Central memory CD8-positive, alpha-beta T cell (primary cell): ENCODE data around the gene IRF2.

Experiments used
- ATAC-seq: fragments of 150-1000 bp; cut with Tn5 transposase; replicated peaks from 2 replicates; pipeline ENCODE4 v1.10.0; 2022; ENCODE audit warnings: mild to moderate bottlenecking, moderate FRiP score, moderate number of reproducible peaks; ENCODE audit not compliant: poor library complexity, severe bottlenecking; ENCODE audit errors: extremely low read depth
- DNase-seq, 2 donors: peaks; one replicate each; pipeline ENCODE4 v3.0.0; 2021; ENCODE audit warnings: low spot score in 2 of 2
- H3K27ac Mint-ChIP-seq: one replicate; pipeline ENCODE4 v1.8.0; 2022; ENCODE audit warnings: low read depth, mild to moderate bottlenecking, moderate library complexity, mixed read lengths
- H3K27me3 Mint-ChIP-seq: one replicate; pipeline ENCODE4 v1.8.0; 2022; ENCODE audit warnings: mixed read lengths
- H3K36me3 Mint-ChIP-seq: one replicate; pipeline ENCODE4 v1.8.0; 2022; ENCODE audit warnings: mild to moderate bottlenecking, moderate library complexity, mixed read lengths; ENCODE audit not compliant: insufficient read depth
- H3K4me1 Mint-ChIP-seq: one replicate; pipeline ENCODE4 v1.8.0; 2022; ENCODE audit warnings: mixed read lengths
- H3K4me3 Mint-ChIP-seq: one replicate; pipeline ENCODE4 v1.8.0; 2022; ENCODE audit warnings: mild to moderate bottlenecking, moderate library complexity, mixed read lengths
- H3K9me3 Mint-ChIP-seq: one replicate; pipeline ENCODE4 v1.8.0; 2022; ENCODE audit warnings: mixed read lengths

The IRF2 gene

GRCh38 chr4:184430163-184430562 lies 44.2 kb downstream of the IRF2 start:
- no peak for DNase-seq
- H3K4me3 Mint-ChIP-seq, result no peak overlapping the region
- no peak for ATAC-seq
- H3K27ac Mint-ChIP-seq, result peak overlapping the region; percentile 84
- peaks cover 67% of the 10 kb centered on the region for H3K4me1 Mint-ChIP-seq
- no peaks in the 10 kb centered on the region for H3K9me3 Mint-ChIP-seq
- H3K27me3 Mint-ChIP-seq, result no peaks in the 10 kb centered on the region
- H3K36me3 Mint-ChIP-seq, result peaks cover 20% of the 10 kb centered on the region

GRCh38 chr4:184428787-184429186 lies 45.6 kb downstream of the IRF2 start:
- H3K4me1 Mint-ChIP-seq, result peaks cover 75% of the 10 kb centered on the region
- no peak overlapping the region for H3K27ac Mint-ChIP-seq
- ATAC-seq (no peak), DNase-seq (no peak)
- H3K4me3 Mint-ChIP-seq, result no peak overlapping the region
- peaks cover 22% of the 10 kb centered on the region for H3K36me3 Mint-ChIP-seq
- H3K27me3 Mint-ChIP-seq, result no peaks in the 10 kb centered on the region
- H3K9me3 Mint-ChIP-seq, result no peaks in the 10 kb centered on the region

GRCh38 chr4:184427687-184428086 lies 46.7 kb downstream of the IRF2 start:
- Mint-ChIP-seq H3K27ac (peak overlapping the region; percentile 83), H3K4me3 (no peak overlapping the region), H3K36me3 (peaks cover 22% of the 10 kb centered on the region)

GRCh38 chr4:184427093-184427492 lies 47.3 kb downstream of the IRF2 start:
- H3K27ac Mint-ChIP-seq, result peak overlapping the region; percentile 83
- peaks cover 24% of the 10 kb centered on the region for H3K36me3 Mint-ChIP-seq
- ATAC-seq (no peak), DNase-seq (no peak)
- no peak overlapping the region for H3K4me3 Mint-ChIP-seq
- H3K27me3 Mint-ChIP-seq, result no peaks in the 10 kb centered on the region
- no peaks in the 10 kb centered on the region for H3K9me3 Mint-ChIP-seq
- H3K4me1 Mint-ChIP-seq, result peaks cover 70% of the 10 kb centered on the region

More at GRCh38 chr4:184427687-184428086, 46.7 kb downstream of the IRF2 start:
- no peaks in the 10 kb centered on the region for H3K9me3 Mint-ChIP-seq
- no peak for ATAC-seq
- no peak for DNase-seq
- no peaks in the 10 kb centered on the region for H3K27me3 Mint-ChIP-seq
- H3K4me1 Mint-ChIP-seq, result peaks cover 70% of the 10 kb centered on the region

- Mint-ChIP-seq H3K9me3 (no peaks in the 10 kb centered on the region), H3K4me1 (peaks cover 74% of the 10 kb centered on the region), H3K27ac (no peak overlapping the region), H3K4me3 (no peak overlapping the region), H3K27me3 (no peaks in the 10 kb centered on the region), H3K36me3 (peaks cover 30% of the 10 kb centered on the region)
- ATAC-seq (no peak), DNase-seq (no peak)
These were observed 49.2 kb downstream of the IRF2 start for GRCh38 chr4:184424993-184425758.

GRCh38 chr4:184424279-184424678 lies 50.1 kb downstream of the IRF2 start:
- H3K4me3 Mint-ChIP-seq, result no peak overlapping the region
- ATAC-seq (no peak), DNase-seq (no peak)
- H3K4me1 Mint-ChIP-seq, result peaks cover 71% of the 10 kb centered on the region
- H3K36me3 Mint-ChIP-seq, result peaks cover 31% of the 10 kb centered on the region
- no peak overlapping the region for H3K27ac Mint-ChIP-seq
- H3K9me3 Mint-ChIP-seq, result no peaks in the 10 kb centered on the region
- no peaks in the 10 kb centered on the region for H3K27me3 Mint-ChIP-seq

GRCh38 chr4:184423003-184423686 lies 51.2 kb downstream of the IRF2 start:
- no peaks in the 10 kb centered on the region for H3K9me3 Mint-ChIP-seq
- DNase-seq, result no peak
- H3K4me1 Mint-ChIP-seq, result peaks cover 77% of the 10 kb centered on the region
- H3K27ac Mint-ChIP-seq, result no peak overlapping the region
- H3K4me3 Mint-ChIP-seq, result no peak overlapping the region
- H3K36me3 Mint-ChIP-seq, result peaks cover 36% of the 10 kb centered on the region
- no peak for ATAC-seq
- H3K27me3 Mint-ChIP-seq, result no peaks in the 10 kb centered on the region

- Mint-ChIP-seq H3K36me3 (peaks cover 38% of the 10 kb centered on the region), H3K27ac (peak overlapping the region; percentile 80), H3K4me3 (peak overlapping the region; percentile 72), H3K27me3 (no peaks in the 10 kb centered on the region), H3K9me3 (no peaks in the 10 kb centered on the region), H3K4me1 (peaks cover 77% of the 10 kb centered on the region)
- ATAC-seq (no peak), DNase-seq (no peak)
These were observed 52.0 kb downstream of the IRF2 start for GRCh38 chr4:184422378-184422777.

GRCh38 chr4:184421533-184422155 lies 52.7 kb downstream of the IRF2 start:
- Mint-ChIP-seq H3K27me3 (no peaks in the 10 kb centered on the region), H3K9me3 (no peaks in the 10 kb centered on the region), H3K36me3 (peaks cover 34% of the 10 kb centered on the region), H3K4me3 (peak overlapping the region; percentile 72), H3K4me1 (peaks cover 73% of the 10 kb centered on the region), H3K27ac (peak overlapping the region; percentile 80)
- ATAC-seq (no peak), DNase-seq (no peak)

GRCh38 chr4:184420881-184421416 lies 53.4 kb downstream of the IRF2 start:
- H3K4me3 Mint-ChIP-seq, result peak overlapping the region; percentile 72
- H3K9me3 Mint-ChIP-seq, result no peaks in the 10 kb centered on the region
- peaks cover 30% of the 10 kb centered on the region for H3K36me3 Mint-ChIP-seq
- H3K27ac Mint-ChIP-seq, result peak overlapping the region; percentile 80
- no peak for DNase-seq
- ATAC-seq, result peak; percentile 48
- H3K4me1 Mint-ChIP-seq, result peaks cover 66% of the 10 kb centered on the region
- H3K27me3 Mint-ChIP-seq, result no peaks in the 10 kb centered on the region

- Mint-ChIP-seq H3K27ac (peak overlapping the region; percentile 80), H3K27me3 (no peaks in the 10 kb centered on the region), H3K4me1 (peaks cover 66% of the 10 kb centered on the region), H3K36me3 (peaks cover 30% of the 10 kb centered on the region), H3K4me3 (peak overlapping the region; percentile 72), H3K9me3 (no peaks in the 10 kb centered on the region)
- DNase-seq (no peak), ATAC-seq (no peak)
These were observed 53.9 kb downstream of the IRF2 start for GRCh38 chr4:184420402-184420801.

- no peak for DNase-seq
- Mint-ChIP-seq H3K4me3 (peak overlapping the region; percentile 72), H3K9me3 (no peaks in the 10 kb centered on the region), H3K27ac (peak overlapping the region; percentile 80), H3K27me3 (no peaks in the 10 kb centered on the region), H3K4me1 (peaks cover 66% of the 10 kb centered on the region), H3K36me3 (peaks cover 31% of the 10 kb centered on the region)
- no peak for ATAC-seq
These were observed 54.4 kb downstream of the IRF2 start for GRCh38 chr4:184419976-184420375.
